ENCODE data around the gene SMAD1.

The SMAD1 gene

DNA sequence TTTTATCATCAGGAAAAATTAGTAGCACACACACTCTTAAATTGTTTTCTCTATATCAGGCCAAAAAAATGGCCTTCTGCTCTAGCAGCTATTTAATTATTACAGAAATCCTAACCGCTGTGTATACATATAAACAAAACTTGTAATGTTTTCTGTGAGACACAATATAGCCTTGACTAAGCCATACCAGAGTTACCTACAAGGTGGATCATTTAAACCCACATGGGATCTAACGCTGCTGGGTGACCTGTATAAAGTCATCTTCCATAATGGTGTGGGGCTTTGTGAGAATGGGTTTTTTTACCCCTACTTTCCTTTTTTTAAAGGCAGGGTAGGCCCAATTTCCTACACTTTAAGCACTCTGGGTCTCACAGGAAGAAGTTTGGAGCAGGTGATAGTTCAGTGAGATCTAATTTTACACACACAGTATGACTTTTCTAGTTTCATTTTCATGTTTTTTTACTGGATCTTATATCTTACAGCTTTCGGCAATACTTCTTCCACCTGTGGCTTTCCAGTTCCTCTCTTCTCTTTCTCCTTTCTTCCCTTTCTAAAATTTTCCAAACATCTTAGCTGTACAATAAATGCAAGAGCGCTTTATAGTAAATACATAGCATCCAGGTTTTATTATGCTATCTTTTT lies 70.6 kb downstream of the SMAD1 start:
- TF ChIP-seq, protein P1, sequence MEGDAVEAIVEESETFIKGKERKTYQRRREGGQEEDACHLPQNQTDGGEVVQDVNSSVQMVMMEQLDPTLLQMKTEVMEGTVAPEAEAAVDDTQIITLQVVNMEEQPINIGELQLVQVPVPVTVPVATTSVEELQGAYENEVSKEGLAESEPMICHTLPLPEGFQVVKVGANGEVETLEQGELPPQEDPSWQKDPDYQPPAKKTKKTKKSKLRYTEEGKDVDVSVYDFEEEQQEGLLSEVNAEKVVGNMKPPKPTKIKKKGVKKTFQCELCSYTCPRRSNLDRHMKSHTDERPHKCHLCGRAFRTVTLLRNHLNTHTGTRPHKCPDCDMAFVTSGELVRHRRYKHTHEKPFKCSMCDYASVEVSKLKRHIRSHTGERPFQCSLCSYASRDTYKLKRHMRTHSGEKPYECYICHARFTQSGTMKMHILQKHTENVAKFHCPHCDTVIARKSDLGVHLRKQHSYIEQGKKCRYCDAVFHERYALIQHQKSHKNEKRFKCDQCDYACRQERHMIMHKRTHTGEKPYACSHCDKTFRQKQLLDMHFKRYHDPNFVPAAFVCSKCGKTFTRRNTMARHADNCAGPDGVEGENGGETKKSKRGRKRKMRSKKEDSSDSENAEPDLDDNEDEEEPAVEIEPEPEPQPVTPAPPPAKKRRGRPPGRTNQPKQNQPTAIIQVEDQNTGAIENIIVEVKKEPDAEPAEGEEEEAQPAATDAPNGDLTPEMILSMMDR (IDR thresholded peaks at IDR 0.05) = no peak
- no peak for DNase-seq (ENCODE audit: low spot score)
- Histone ChIP-seq H3K27ac (no peak overlapping the region), H3K4me3 (no peak overlapping the region)

DNA sequence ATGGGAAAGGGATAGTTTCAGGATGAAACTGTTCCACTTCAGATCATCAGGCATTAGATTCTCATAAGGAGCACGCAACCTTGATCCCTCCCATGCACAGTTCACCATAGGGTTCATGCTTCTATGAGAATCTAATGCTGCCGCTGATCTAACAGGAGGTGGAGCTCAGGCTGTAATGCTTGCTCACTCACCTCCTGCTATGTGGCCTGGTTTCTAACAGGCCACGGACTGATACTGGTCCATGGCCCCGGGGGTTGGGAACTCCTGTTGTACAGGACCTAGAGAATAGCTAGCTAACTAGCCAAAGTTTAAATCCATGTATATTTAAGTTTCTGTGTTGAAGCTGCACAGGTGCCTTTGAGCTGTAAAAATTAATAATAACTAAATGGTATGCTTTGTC lies 71.7 kb downstream of the SMAD1 start:
- TF ChIP-seq, protein P1 (IDR thresholded peaks at IDR 0.05) = no peak
- Histone ChIP-seq H3K27ac (no peak overlapping the region), H3K4me3 (no peak overlapping the region)
- DNase-seq (ENCODE audit: low spot score) = no peak

DNA sequence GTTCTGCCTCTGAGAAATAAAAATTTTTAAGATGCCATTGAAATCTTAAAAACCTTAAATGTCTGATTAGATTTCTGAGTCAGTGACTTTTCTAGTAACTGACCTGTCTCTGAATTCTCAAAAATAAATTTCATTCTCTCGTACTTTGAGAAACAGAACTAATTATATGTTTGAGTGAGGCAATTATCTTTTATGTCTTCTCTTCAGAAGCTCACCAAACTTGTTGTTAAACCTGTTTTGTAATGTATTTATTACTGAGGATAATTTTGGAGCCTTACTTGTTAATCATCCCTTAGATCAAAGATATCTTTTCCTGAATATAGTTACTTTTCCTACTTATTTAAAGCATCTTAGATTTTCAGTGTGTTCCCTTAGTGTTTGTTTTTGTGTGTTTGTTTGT lies 73.0 kb downstream of the SMAD1 start:
- H3K4me3 ChIP-seq = no peak overlapping the region
- TF ChIP-seq, protein P1 (IDR thresholded peaks at IDR 0.05) = no peak
- no peak for DNase-seq (ENCODE audit: low spot score)
- H3K27ac ChIP-seq = no peak overlapping the region

DNA sequence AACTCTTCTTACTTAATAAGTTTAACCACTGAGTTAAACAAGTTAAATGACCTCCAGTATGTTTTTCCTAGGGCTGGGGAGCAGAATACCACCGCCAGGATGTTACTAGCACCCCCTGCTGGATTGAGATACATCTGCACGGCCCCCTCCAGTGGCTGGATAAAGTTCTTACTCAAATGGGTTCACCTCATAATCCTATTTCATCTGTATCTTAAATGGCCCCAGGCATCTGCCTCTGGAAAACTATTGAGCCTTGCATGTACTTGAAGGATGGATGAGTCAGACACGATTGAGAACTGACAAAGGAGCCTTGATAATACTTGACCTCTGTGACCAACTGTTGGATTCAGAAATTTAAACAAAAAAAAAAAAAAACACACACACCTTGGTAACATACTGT lies 76.1 kb downstream of the SMAD1 start:
- H3K4me3 ChIP-seq = no peak overlapping the region
- H3K27ac ChIP-seq = no peak overlapping the region
- TF ChIP-seq, protein P1 (IDR thresholded peaks at IDR 0.05) = peak; percentile 62
- DNase-seq (ENCODE audit: low spot score) = no peak

DNA sequence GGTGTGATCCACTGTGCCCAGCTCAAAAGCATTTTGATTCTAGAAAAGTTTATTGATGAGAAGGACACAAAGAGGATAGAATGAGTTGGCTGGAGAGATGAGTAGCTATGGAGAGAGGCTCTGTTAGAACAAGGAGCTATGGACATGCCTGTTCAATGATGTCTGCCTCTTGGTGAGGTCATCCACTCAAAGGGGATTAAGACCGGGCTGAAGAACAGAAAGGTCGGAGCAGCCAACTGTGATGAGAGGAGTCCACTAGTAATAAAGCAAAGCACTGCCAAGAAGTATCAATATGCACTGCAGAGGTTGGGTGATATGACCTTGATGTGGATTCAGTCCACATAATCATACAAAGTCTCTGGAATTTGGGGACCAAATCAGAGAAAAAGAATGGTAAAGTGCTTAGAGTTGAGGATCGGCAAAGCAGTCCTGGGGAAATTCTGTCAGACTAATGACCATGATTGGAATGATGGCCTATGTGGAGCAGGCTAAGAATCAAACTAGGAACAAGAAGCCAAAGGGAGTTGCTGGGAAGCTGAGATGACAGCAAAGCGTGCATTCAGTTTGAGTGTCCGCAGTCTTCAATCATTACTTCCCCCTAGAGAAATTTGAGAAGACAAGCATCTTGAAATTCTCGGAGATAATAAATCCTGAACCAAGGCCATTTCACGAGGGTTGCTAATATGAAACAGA lies 81.8 kb downstream of the SMAD1 start:
- H3K4me3 ChIP-seq = no peak overlapping the region
- TF ChIP-seq, protein P1 (IDR thresholded peaks at IDR 0.05) = no peak
- no peak for DNase-seq (ENCODE audit: low spot score)
- H3K27ac ChIP-seq = no peak overlapping the region

DNA sequence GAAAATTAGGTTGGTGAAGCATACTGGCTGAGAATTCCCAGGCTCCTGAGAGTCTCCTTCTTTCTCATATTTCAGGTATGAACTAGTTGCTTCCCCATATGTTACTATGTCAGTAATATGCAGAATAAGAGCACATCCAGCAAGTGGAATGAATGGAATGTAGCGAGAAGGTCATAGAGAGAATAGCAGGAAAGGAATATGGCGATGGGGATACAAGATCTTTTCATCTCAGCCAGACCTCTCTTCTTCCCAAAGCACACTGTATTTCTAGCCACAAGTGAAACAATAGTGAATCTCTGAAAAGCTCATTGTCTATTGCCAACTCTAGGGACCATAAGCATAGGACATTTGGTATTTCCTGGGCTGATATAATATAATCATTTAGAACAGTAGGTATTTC lies 82.9 kb downstream of the SMAD1 start:
- H3K27ac ChIP-seq = no peak overlapping the region
- no peak overlapping the region for H3K4me3 ChIP-seq
- TF ChIP-seq, protein P1 (IDR thresholded peaks at IDR 0.05) = no peak
- no peak for DNase-seq (ENCODE audit: low spot score)

DNA sequence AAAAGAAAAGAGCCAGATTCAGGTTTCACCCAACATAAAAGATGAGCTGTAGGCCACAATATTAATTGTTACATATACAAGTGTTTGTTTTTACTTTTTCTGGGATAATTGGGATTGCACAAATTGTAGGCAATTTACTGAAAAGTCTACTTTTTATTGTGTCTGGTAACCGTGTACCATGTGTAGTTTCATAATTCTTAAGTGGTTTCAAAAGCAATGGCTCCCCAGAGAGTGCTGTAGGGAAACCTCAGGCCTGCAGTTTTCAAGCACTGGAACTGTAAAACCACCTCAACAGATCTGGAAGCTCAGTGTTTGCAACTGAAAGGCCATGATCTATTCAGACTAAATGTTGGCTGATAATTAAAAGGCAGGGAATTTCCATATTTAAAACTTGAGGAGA lies 83.7 kb downstream of the SMAD1 start:
- Histone ChIP-seq H3K4me3 (no peak overlapping the region), H3K27ac (no peak overlapping the region)
- no peak for DNase-seq (ENCODE audit: low spot score)
- TF ChIP-seq, protein P1 (IDR thresholded peaks at IDR 0.05) = no peak

Measured in coronary artery (tissue), 2 donors.